ENCODE measurements around the gene PRAMEF18.
"Not testable (repeated sequence)": the region's sequence is repeated elsewhere in the genome, so short reads cannot be mapped to it uniquely, and the experiment has no call there.

DNA sequence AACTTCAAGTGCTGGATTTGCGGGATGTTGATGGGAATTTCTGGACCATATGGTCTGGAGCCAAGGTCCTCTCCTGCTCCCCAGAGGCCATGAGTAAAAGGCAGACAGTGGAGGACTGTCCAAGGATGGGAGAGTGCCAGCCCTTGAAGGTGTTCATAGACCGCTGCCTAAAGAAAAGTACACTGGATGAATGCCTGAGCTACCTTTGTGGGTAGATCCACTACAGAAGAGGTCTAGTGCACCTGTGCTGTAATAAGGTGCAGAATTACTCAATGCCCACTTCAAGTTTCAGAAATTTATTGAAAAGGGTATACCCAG, 20.6 kb upstream of the PRAMEF18 start:
- not testable (repeated sequence) for TF ChIP-seq EZH2 (IDR thresholded peaks at IDR 0.05; ENCODE audit: borderline replicate concordance, insufficient read depth, low read depth, low read length, poor library complexity, severe bottlenecking)
- TF ChIP-seq, protein P1, sequence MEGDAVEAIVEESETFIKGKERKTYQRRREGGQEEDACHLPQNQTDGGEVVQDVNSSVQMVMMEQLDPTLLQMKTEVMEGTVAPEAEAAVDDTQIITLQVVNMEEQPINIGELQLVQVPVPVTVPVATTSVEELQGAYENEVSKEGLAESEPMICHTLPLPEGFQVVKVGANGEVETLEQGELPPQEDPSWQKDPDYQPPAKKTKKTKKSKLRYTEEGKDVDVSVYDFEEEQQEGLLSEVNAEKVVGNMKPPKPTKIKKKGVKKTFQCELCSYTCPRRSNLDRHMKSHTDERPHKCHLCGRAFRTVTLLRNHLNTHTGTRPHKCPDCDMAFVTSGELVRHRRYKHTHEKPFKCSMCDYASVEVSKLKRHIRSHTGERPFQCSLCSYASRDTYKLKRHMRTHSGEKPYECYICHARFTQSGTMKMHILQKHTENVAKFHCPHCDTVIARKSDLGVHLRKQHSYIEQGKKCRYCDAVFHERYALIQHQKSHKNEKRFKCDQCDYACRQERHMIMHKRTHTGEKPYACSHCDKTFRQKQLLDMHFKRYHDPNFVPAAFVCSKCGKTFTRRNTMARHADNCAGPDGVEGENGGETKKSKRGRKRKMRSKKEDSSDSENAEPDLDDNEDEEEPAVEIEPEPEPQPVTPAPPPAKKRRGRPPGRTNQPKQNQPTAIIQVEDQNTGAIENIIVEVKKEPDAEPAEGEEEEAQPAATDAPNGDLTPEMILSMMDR (IDR thresholded peaks at IDR 0.05), result not testable (repeated sequence)

All from B cell (primary cell).